ENCODE data around the gene SKOR2.

DNA sequence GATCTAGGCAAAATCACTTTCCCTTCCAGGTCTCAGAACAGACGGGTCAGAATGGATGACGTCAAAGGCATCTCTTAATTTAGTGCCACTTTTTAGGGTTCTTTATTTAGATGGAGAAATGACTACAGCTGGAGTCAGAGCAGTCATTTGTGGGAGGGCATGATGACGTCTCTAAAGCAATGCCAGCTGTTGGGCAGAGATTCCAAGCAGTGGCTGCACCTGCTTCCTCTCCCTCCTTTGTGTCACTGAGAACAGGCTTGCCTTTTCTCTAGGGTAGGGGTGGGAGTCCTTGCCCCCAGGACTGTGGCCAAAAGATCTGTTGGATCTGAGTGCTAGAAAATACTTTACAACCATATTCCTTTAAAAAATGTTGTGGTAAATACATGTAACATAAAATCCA lies 28.7 kb upstream of the SKOR2 start:
- TF ChIP-seq, protein P1, sequence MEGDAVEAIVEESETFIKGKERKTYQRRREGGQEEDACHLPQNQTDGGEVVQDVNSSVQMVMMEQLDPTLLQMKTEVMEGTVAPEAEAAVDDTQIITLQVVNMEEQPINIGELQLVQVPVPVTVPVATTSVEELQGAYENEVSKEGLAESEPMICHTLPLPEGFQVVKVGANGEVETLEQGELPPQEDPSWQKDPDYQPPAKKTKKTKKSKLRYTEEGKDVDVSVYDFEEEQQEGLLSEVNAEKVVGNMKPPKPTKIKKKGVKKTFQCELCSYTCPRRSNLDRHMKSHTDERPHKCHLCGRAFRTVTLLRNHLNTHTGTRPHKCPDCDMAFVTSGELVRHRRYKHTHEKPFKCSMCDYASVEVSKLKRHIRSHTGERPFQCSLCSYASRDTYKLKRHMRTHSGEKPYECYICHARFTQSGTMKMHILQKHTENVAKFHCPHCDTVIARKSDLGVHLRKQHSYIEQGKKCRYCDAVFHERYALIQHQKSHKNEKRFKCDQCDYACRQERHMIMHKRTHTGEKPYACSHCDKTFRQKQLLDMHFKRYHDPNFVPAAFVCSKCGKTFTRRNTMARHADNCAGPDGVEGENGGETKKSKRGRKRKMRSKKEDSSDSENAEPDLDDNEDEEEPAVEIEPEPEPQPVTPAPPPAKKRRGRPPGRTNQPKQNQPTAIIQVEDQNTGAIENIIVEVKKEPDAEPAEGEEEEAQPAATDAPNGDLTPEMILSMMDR (conservative IDR thresholded peaks at IDR 0.05; ENCODE audit: low read depth in 2 of 2): no peak
- no peak for TF ChIP-seq EZH2phosphoT487 (IDR thresholded peaks at IDR 0.05; ENCODE audit: unreplicated experiment)
- TF ChIP-seq STAT1 (IDR thresholded peaks at IDR 0.05; ENCODE audit: unreplicated experiment): no peak
- TF ChIP-seq, protein P2, sequence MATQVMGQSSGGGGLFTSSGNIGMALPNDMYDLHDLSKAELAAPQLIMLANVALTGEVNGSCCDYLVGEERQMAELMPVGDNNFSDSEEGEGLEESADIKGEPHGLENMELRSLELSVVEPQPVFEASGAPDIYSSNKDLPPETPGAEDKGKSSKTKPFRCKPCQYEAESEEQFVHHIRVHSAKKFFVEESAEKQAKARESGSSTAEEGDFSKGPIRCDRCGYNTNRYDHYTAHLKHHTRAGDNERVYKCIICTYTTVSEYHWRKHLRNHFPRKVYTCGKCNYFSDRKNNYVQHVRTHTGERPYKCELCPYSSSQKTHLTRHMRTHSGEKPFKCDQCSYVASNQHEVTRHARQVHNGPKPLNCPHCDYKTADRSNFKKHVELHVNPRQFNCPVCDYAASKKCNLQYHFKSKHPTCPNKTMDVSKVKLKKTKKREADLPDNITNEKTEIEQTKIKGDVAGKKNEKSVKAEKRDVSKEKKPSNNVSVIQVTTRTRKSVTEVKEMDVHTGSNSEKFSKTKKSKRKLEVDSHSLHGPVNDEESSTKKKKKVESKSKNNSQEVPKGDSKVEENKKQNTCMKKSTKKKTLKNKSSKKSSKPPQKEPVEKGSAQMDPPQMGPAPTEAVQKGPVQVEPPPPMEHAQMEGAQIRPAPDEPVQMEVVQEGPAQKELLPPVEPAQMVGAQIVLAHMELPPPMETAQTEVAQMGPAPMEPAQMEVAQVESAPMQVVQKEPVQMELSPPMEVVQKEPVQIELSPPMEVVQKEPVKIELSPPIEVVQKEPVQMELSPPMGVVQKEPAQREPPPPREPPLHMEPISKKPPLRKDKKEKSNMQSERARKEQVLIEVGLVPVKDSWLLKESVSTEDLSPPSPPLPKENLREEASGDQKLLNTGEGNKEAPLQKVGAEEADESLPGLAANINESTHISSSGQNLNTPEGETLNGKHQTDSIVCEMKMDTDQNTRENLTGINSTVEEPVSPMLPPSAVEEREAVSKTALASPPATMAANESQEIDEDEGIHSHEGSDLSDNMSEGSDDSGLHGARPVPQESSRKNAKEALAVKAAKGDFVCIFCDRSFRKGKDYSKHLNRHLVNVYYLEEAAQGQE (IDR thresholded peaks at IDR 0.05; ENCODE audit: unreplicated experiment): no peak
- TF ChIP-seq EZH2 (IDR thresholded peaks at IDR 0.05; ENCODE audit: low read depth, unreplicated experiment): no peak
- no peak for TF ChIP-seq POLR2AphosphoS5 (IDR thresholded peaks at IDR 0.05; ENCODE audit: low read depth)
- no peak for TF ChIP-seq JUNB (IDR thresholded peaks at IDR 0.05; ENCODE audit: unreplicated experiment)
